WTC11 (cell line): Measurements from ENCODE around the gene LRIT3.

Experiments
- FOXJ3 ChIP-seq: sonication (generic); formaldehyde crosslinking; IDR thresholded peaks from 2 replicates; pipeline ENCODE4 v1.9.0; 2021; ENCODE audit warnings: missing genetic modification reagents, mild to moderate bottlenecking, borderline replicate concordance
- GABPB1 ChIP-seq: sonication (generic); formaldehyde crosslinking; IDR thresholded peaks from 2 replicates; pipeline ENCODE4 v1.8.1; 2023; ENCODE audit warnings: mild to moderate bottlenecking, missing genetic modification reagents
- NFE2L1 ChIP-seq: sonication (generic); formaldehyde crosslinking; IDR thresholded peaks from 2 replicates; pipeline ENCODE4 v1.8.1; 2023; ENCODE audit warnings: missing genetic modification reagents
- NR1H2 ChIP-seq: sonication (generic); formaldehyde crosslinking; IDR thresholded peaks from 2 replicates; pipeline ENCODE4 v1.9.0; 2021; ENCODE audit warnings: mild to moderate bottlenecking, moderate library complexity, missing genetic modification reagents
- NR3C1 ChIP-seq: sonication (generic); formaldehyde crosslinking; conservative IDR thresholded peaks from 2 replicates; pipeline ENCODE4 v1.8.1; 2023; ENCODE audit warnings: low read depth, mild to moderate bottlenecking, missing genetic modification reagents
- PRRX2 ChIP-seq: fragments of 250-450 bp; sonication (Bioruptor Pico); IDR thresholded peaks from 2 replicates; pipeline ENCODE4 v1.8.0; 2021; ENCODE audit warnings: mild to moderate bottlenecking
- SMAD4 ChIP-seq: sonication (generic); formaldehyde crosslinking; IDR thresholded peaks from 2 replicates; pipeline ENCODE4 v1.8.0; 2022; ENCODE audit warnings: mild to moderate bottlenecking, missing genetic modification reagents
- TCF7 ChIP-seq: sonication (generic); formaldehyde crosslinking; IDR thresholded peaks from 2 replicates; pipeline ENCODE4 v1.8.0; 2022; ENCODE audit warnings: mild to moderate bottlenecking, low read depth, missing genetic modification reagents, moderate library complexity
- ZBTB21 ChIP-seq: sonication (generic); formaldehyde crosslinking; IDR thresholded peaks from 2 replicates; pipeline ENCODE4 v1.8.1; 2023; ENCODE audit warnings: mild to moderate bottlenecking, missing genetic modification reagents, borderline replicate concordance
- ZNF121 ChIP-seq: sonication (generic); formaldehyde crosslinking; IDR thresholded peaks from 2 replicates; pipeline ENCODE4 v1.8.0; 2023; ENCODE audit warnings: missing genetic modification reagents
- ZNF232 ChIP-seq: sonication (generic); formaldehyde crosslinking; IDR thresholded peaks from 2 replicates; pipeline ENCODE4 v1.8.0; 2022; ENCODE audit warnings: mild to moderate bottlenecking, missing genetic modification reagents
- TF ChIP-seq, protein P1 (sequence below): fragments of 200-600 bp; IDR thresholded peaks from 2 replicates; pipeline ENCODE4 v1.8.0; 2022; ENCODE audit warnings: antibody characterized with exemption
- TF ChIP-seq, protein P2 (sequence below): sonication (generic); formaldehyde crosslinking; IDR thresholded peaks from 2 replicates; pipeline ENCODE4 v1.8.1; 2023; ENCODE audit warnings: mild to moderate bottlenecking, missing genetic modification reagents, moderate library complexity
- TF ChIP-seq, protein P3 (sequence below): sonication (generic); formaldehyde crosslinking; IDR thresholded peaks from 2 replicates; pipeline ENCODE4 v1.8.1; 2023; ENCODE audit warnings: mild to moderate bottlenecking, missing genetic modification reagents

DNA sequence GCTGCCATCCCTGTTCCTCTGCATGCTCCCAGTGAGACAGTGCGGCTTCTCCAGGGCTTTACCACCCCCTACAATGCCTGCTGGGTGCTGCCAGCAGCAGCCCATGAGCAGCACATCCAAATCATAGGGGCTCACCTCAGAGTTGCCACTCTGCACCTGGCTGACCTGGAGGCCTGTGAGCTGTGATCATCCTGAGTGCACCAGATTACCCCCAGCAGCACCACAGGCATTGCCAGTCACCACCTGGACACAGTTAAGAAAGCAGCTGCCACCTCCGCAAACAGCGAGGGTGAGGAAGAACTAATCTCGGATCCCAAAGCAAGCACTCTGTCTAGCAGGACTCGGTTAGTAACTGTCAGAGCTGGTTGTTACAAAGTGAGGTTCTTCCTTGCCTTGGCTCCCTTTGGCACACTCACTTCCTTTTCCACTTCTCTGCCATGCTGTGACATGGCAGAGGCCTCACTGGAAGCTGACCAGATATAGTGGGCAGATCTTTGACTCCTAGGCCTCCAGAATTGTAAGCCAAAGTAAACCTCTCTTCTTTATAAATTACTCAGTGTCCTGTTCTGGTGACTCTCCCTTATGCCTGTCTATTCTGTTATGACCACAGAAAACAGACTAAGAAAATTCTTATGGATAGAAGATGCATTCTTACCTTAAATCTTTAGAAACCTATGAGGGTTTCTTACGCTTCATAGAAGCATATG, 25.2 kb downstream of the LRIT3 start:
- TF ChIP-seq, protein P1, sequence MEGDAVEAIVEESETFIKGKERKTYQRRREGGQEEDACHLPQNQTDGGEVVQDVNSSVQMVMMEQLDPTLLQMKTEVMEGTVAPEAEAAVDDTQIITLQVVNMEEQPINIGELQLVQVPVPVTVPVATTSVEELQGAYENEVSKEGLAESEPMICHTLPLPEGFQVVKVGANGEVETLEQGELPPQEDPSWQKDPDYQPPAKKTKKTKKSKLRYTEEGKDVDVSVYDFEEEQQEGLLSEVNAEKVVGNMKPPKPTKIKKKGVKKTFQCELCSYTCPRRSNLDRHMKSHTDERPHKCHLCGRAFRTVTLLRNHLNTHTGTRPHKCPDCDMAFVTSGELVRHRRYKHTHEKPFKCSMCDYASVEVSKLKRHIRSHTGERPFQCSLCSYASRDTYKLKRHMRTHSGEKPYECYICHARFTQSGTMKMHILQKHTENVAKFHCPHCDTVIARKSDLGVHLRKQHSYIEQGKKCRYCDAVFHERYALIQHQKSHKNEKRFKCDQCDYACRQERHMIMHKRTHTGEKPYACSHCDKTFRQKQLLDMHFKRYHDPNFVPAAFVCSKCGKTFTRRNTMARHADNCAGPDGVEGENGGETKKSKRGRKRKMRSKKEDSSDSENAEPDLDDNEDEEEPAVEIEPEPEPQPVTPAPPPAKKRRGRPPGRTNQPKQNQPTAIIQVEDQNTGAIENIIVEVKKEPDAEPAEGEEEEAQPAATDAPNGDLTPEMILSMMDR, result no peak
- TF ChIP-seq FOXJ3 (CRISPR knock-in tag) (no peak), NR1H2 (CRISPR knock-in tag) (no peak), ZNF121 (CRISPR knock-in tag) (no peak), NFE2L1 (no peak), TCF7 (CRISPR knock-in tag) (no peak), GABPB1 (CRISPR knock-in tag) (no peak), PRRX2 (CRISPR knock-in tag) (no peak), ZNF232 (CRISPR knock-in tag) (no peak), SMAD4 (CRISPR knock-in tag) (no peak), ZBTB21 (CRISPR knock-in tag) (no peak), NR3C1 (CRISPR knock-in tag) (no peak)
- TF ChIP-seq, protein P2, sequence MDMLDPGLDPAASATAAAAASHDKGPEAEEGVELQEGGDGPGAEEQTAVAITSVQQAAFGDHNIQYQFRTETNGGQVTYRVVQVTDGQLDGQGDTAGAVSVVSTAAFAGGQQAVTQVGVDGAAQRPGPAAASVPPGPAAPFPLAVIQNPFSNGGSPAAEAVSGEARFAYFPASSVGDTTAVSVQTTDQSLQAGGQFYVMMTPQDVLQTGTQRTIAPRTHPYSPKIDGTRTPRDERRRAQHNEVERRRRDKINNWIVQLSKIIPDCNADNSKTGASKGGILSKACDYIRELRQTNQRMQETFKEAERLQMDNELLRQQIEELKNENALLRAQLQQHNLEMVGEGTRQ, result no peak
- TF ChIP-seq, protein P3, sequence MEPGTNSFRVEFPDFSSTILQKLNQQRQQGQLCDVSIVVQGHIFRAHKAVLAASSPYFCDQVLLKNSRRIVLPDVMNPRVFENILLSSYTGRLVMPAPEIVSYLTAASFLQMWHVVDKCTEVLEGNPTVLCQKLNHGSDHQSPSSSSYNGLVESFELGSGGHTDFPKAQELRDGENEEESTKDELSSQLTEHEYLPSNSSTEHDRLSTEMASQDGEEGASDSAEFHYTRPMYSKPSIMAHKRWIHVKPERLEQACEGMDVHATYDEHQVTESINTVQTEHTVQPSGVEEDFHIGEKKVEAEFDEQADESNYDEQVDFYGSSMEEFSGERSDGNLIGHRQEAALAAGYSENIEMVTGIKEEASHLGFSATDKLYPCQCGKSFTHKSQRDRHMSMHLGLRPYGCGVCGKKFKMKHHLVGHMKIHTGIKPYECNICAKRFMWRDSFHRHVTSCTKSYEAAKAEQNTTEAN (CRISPR knock-in tag), result no peak
